H9 (cell line): ENCODE data around the gene TMEM184B. TPM values are rescaled to one million over a fixed set of nuclear protein-coding genes. Genes with fewer than 3 reads are reported as not detected.
A peak's percentile ranks its signal among the peaks of the same experiment; 100 is the strongest.

Source experiments
- DNase-seq: peaks from one replicate; pipeline ENCODE4 v3.0.0-alpha.2; 2017
- H2AFZ ChIP-seq: one replicate; pipeline ENCODE4 v1.6.1; 2013; ENCODE audit warnings: mild to moderate bottlenecking, low read length, control low read depth, moderate library complexity
- H2AK5ac ChIP-seq: 2 replicates; pipeline ENCODE4 v1.6.1; 2013; ENCODE audit warnings: low read length, control low read depth, mixed read lengths; ENCODE audit not compliant: insufficient read length
- H2BK120ac ChIP-seq: one replicate; pipeline ENCODE4 v1.6.1; 2013; ENCODE audit warnings: low read depth, mild to moderate bottlenecking, low read length, control low read depth, inconsistent platforms; ENCODE audit not compliant: poor library complexity, severe bottlenecking
- H2BK12ac ChIP-seq: 2 replicates; pipeline ENCODE4 v1.6.1; 2013; ENCODE audit warnings: low read length, control low read depth, mixed read lengths, low read depth; ENCODE audit not compliant: insufficient read length
- H2BK15ac ChIP-seq: 2 replicates; pipeline ENCODE4 v1.6.1; 2013; ENCODE audit warnings: low read depth, low read length, control low read depth
- H2BK20ac ChIP-seq: one replicate; pipeline ENCODE4 v1.6.1; 2013; ENCODE audit warnings: low read depth, mild to moderate bottlenecking, low read length, control low read depth, inconsistent platforms; ENCODE audit not compliant: poor library complexity, severe bottlenecking
- H2BK5ac ChIP-seq: 2 replicates; pipeline ENCODE4 v1.6.1; 2013; ENCODE audit warnings: low read length, control low read depth, mixed read lengths; ENCODE audit not compliant: insufficient read length
- H3K14ac ChIP-seq: 2 replicates; pipeline ENCODE4 v1.6.1; 2013; ENCODE audit warnings: low read length, control low read depth; ENCODE audit not compliant: insufficient read depth
- H3K18ac ChIP-seq: 2 replicates; pipeline ENCODE4 v1.6.1; 2013; ENCODE audit warnings: low read depth, mild to moderate bottlenecking, mixed read lengths, low read length, control low read depth; ENCODE audit not compliant: insufficient read length
- H3K23ac ChIP-seq: 2 replicates; pipeline ENCODE4 v1.6.1; 2013; ENCODE audit warnings: low read length, control low read depth, mixed read lengths, low read depth; ENCODE audit not compliant: insufficient read length
- H3K23me2 ChIP-seq: 2 replicates; pipeline ENCODE4 v1.6.1; 2013; ENCODE audit warnings: low read depth, mild to moderate bottlenecking, mixed read lengths, low read length, control low read depth; ENCODE audit not compliant: insufficient read length, poor library complexity, severe bottlenecking
- H3K27ac ChIP-seq: 2 replicates; pipeline ENCODE4 v1.5.1; 2013; ENCODE audit warnings: low read length, control low read depth, mixed read lengths, low read depth; ENCODE audit not compliant: insufficient read length
- H3K27me3 ChIP-seq: 2 replicates; pipeline ENCODE4 v1.6.1; 2013; ENCODE audit warnings: low read length, control low read depth, inconsistent platforms; ENCODE audit not compliant: insufficient read depth
- H3K4ac ChIP-seq: 2 replicates; pipeline ENCODE4 v1.6.1; 2013; ENCODE audit warnings: low read depth, mild to moderate bottlenecking, control low read depth, inconsistent platforms, low read length, moderate library complexity
- H3K4me1 ChIP-seq: 2 replicates; pipeline ENCODE4 v1.6.1; 2013; ENCODE audit warnings: low read length, control low read depth, inconsistent platforms; ENCODE audit not compliant: insufficient read depth
- H3K4me2 ChIP-seq: 2 replicates; pipeline ENCODE4 v1.6.1; 2013; ENCODE audit warnings: low read length, control low read depth, mixed read lengths; ENCODE audit not compliant: insufficient read length, insufficient read depth
- H3K56ac ChIP-seq: 2 replicates; pipeline ENCODE4 v1.6.1; 2013; ENCODE audit warnings: low read depth, mild to moderate bottlenecking, mixed read lengths, low read length, control low read depth; ENCODE audit not compliant: insufficient read length
- H3K79me1 ChIP-seq: 2 replicates; pipeline ENCODE4 v1.6.1; 2013; ENCODE audit warnings: low read depth, mild to moderate bottlenecking, moderate library complexity, low read length, control low read depth, inconsistent platforms; ENCODE audit not compliant: insufficient read depth, poor library complexity, severe bottlenecking
- H3K79me2 ChIP-seq: 2 replicates; pipeline ENCODE4 v1.6.1; 2013; ENCODE audit warnings: low read length, control low read depth, inconsistent platforms; ENCODE audit not compliant: insufficient read depth
- H3K9ac ChIP-seq: 2 replicates; pipeline ENCODE4 v1.6.1; 2013; ENCODE audit warnings: low read length, control low read depth, mixed read lengths; ENCODE audit not compliant: insufficient read length; ENCODE audit errors: extremely low read depth
- H3K9me3 ChIP-seq: one replicate; pipeline ENCODE4 v1.6.1; 2013; ENCODE audit warnings: low read depth, low read length, inconsistent platforms; ENCODE audit not compliant: control insufficient read depth
- H3T11ph ChIP-seq: one replicate; pipeline ENCODE4 v1.6.1; 2013; ENCODE audit warnings: mild to moderate bottlenecking, low read length, control low read depth, inconsistent platforms
- H4K20me1 ChIP-seq: one replicate; pipeline ENCODE4 v1.6.1; 2013; ENCODE audit not compliant: control insufficient read depth, insufficient read length, insufficient read depth
- H4K5ac ChIP-seq: 2 replicates; pipeline ENCODE4 v1.6.1; 2013; ENCODE audit warnings: low read depth, mild to moderate bottlenecking, mixed read lengths, low read length, control low read depth; ENCODE audit not compliant: insufficient read length
- H4K8ac ChIP-seq: replicated peaks from 2 replicates; pipeline ENCODE4 v1.6.1; 2013; ENCODE audit warnings: low read length, control low read depth, mixed read lengths, low read depth; ENCODE audit not compliant: insufficient read length
- H4K91ac ChIP-seq: 2 replicates; pipeline ENCODE4 v1.6.1; 2013; ENCODE audit warnings: low read depth, mild to moderate bottlenecking, moderate library complexity, mixed read lengths, low read length, control low read depth; ENCODE audit not compliant: insufficient read length
- H3K27ac Mint-ChIP-seq, 3 experiments: 2 replicates in 2 of 3; 3 replicates in 1 of 3; pipeline ENCODE4 v1.8.0; 2020 to 2021; ENCODE audit warnings: mixed read lengths in 3 of 3, mild to moderate bottlenecking in 1 of 3, moderate library complexity in 1 of 3
- H3K27me3 Mint-ChIP-seq: 2 replicates; pipeline ENCODE4 v1.8.0; 2021; ENCODE audit warnings: low read depth, mild to moderate bottlenecking, moderate library complexity, mixed read lengths
- H3K36me3 Mint-ChIP-seq, 3 experiments: 2 replicates in 2 of 3; 3 replicates in 1 of 3; pipeline ENCODE4 v1.8.0; 2020 to 2021; ENCODE audit warnings: low read depth in 3 of 3, mixed read lengths in 3 of 3; ENCODE audit not compliant: insufficient read depth in 1 of 3
- H3K4me1 Mint-ChIP-seq, 2 experiments: 2 replicates each; pipeline ENCODE4 v1.8.0; 2020; ENCODE audit warnings: mixed read lengths in 2 of 2
- H3K4me3 Mint-ChIP-seq, 2 experiments: 2 replicates in 1 of 2; 3 replicates in 1 of 2; pipeline ENCODE4 v1.8.0; 2020 to 2021; ENCODE audit warnings: mild to moderate bottlenecking in 2 of 2, mixed read lengths in 2 of 2, moderate library complexity in 1 of 2
- H3K9me3 Mint-ChIP-seq, 2 experiments: 2 replicates in 1 of 2; 3 replicates in 1 of 2; pipeline ENCODE4 v1.8.0; 2020; ENCODE audit warnings: mild to moderate bottlenecking in 2 of 2, mixed read lengths in 2 of 2, moderate library complexity in 1 of 2
- WGBS: extraction: QIAGEN DNeasy Blood & Tissue Kit; methylation state at CpG from one replicate; pipeline ENCODE4 v1.1.7; 2013; ENCODE audit warnings: missing lambda C conversion rate, low lambda C conversion rate, mixed read lengths; ENCODE audit not compliant: insufficient read length; ENCODE audit errors: extremely low coverage; 5-methylcytosine and 5-hydroxymethylcytosine counted together
- total RNA-seq: library from RNA; stranded (reverse); gene quantifications from 2 replicates; pipeline ENCODE4 v1.2.1, GENCODE V29; 2021
- TF ChIP-seq, protein P1 (sequence below): fragments of 200-600 bp; sonication (generic); conservative IDR thresholded peaks from 3 replicates; pipeline ENCODE4 v1.8.0; 2021; ENCODE audit warnings: antibody characterized with exemption, mild to moderate bottlenecking

Gene TMEM184B
- total RNA-seq, 1 experiment from 2014 or later: 58.5 TPM

DNA sequence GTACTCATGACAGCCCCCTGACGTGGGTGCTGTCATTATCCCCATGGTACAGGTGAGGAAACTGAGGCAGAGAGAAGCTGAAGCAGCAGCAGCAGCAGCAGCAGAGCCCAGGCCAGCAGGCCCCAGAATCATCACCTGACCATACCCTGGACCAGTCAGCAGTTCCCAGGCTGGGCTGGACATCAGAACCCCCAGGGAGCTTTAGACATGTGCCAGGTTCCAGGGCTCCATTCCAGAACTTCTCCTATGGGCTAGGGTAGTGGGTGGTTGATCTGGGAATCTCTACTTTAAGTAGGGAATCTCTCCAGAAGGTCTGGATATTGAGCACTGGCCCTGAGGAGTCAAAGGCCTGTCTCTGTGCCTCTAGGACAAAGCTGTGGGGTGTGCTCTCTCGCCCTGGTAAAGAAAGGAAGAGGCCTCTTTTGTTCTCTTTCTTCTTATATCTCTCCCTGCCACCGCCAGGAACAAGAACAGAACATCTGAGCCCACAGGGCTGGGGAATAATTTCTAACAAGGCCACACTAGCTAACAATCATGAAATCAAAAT, 44.4 kb downstream of the TMEM184B start:
- no peak overlapping the region for H3T11ph ChIP-seq
- H4K5ac ChIP-seq: no peak overlapping the region
- Mint-ChIP-seq H3K4me3 (no peak overlapping the region), H3K4me1 (peaks cover 0 to 3% of the 10 kb centered on the region in 2 experiments; a peak in 1 of 4 replicates), H3K27ac (peak overlapping the region in 1 of 3 experiments; percentile 29; a peak in 1 of 7 replicates), H3K27me3 (no peaks in the 10 kb centered on the region; the same call in 1 of the 2 replicates), H3K9me3 (no peaks in the 10 kb centered on the region), H3K36me3 (peaks cover 6 to 59% (median 55%) of the 10 kb centered on the region in 3 experiments; a peak in 6 of 7 replicates)
- no peaks in the 10 kb centered on the region for H3K79me1 ChIP-seq
- H4K8ac ChIP-seq: no peak overlapping the region
- no peak overlapping the region for H2BK15ac ChIP-seq
- no peaks in the 10 kb centered on the region for H3K23me2 ChIP-seq
- no peak overlapping the region for H3K4me2 ChIP-seq
- H3K14ac ChIP-seq: no peak overlapping the region; the same call in 1 of the 2 replicates
- no peak overlapping the region for H3K23ac ChIP-seq
- DNase-seq: no peak
- no peak overlapping the region for H3K4ac ChIP-seq
- H3K9ac ChIP-seq: no peak overlapping the region
- H4K20me1 ChIP-seq: no peaks in the 10 kb centered on the region
- TF ChIP-seq, protein P1, sequence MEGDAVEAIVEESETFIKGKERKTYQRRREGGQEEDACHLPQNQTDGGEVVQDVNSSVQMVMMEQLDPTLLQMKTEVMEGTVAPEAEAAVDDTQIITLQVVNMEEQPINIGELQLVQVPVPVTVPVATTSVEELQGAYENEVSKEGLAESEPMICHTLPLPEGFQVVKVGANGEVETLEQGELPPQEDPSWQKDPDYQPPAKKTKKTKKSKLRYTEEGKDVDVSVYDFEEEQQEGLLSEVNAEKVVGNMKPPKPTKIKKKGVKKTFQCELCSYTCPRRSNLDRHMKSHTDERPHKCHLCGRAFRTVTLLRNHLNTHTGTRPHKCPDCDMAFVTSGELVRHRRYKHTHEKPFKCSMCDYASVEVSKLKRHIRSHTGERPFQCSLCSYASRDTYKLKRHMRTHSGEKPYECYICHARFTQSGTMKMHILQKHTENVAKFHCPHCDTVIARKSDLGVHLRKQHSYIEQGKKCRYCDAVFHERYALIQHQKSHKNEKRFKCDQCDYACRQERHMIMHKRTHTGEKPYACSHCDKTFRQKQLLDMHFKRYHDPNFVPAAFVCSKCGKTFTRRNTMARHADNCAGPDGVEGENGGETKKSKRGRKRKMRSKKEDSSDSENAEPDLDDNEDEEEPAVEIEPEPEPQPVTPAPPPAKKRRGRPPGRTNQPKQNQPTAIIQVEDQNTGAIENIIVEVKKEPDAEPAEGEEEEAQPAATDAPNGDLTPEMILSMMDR: no peak
- no peaks in the 10 kb centered on the region for H3K79me2 ChIP-seq
- H3K56ac ChIP-seq: no peak overlapping the region
- H2BK5ac ChIP-seq: no peak overlapping the region
- H3K27ac ChIP-seq: no peak overlapping the region
- H2BK12ac ChIP-seq: no peak overlapping the region
- no peak overlapping the region for H2BK20ac ChIP-seq
- H3K4me1 ChIP-seq: no peaks in the 10 kb centered on the region
- no peak overlapping the region for H4K91ac ChIP-seq
- no peak overlapping the region for H3K18ac ChIP-seq
- WGBS: no CpG with 5 or more reads among the region's 3 CpGs
- H2BK120ac ChIP-seq: no peak overlapping the region
- no peak overlapping the region for H2AFZ ChIP-seq
- H3K9me3 ChIP-seq: no peaks in the 10 kb centered on the region
- H3K27me3 ChIP-seq: no peaks in the 10 kb centered on the region
- no peak overlapping the region for H2AK5ac ChIP-seq
